HG03159 (cell line): ENCODE measurements around the gene APLP2.
"Not testable (repeated sequence)": the region's sequence is repeated elsewhere in the genome, so short reads cannot be mapped to it uniquely, and the experiment has no call there.

Source experiments
- ATAC-seq: cut with Tn5 transposase; IDR thresholded peaks from one replicate; pipeline ENCODE4 v1.9.1; 2021; ENCODE audit warnings: mild to moderate bottlenecking, moderate library complexity; ENCODE audit not compliant: unreplicated experiment

Gene APLP2

GRCh38 chr11:130188585-130189347 is 119.1 kb downstream of the APLP2 start:
- no peak for ATAC-seq

- no peak for ATAC-seq
Measured at GRCh38 chr11:130189492-130190210, 120.0 kb downstream of the APLP2 start.

- ATAC-seq: no peak
Measured at GRCh38 chr11:130190371-130190881, 120.7 kb downstream of the APLP2 start.

- no peak for ATAC-seq
Measured at GRCh38 chr11:130191896-130192295, 122.2 kb downstream of the APLP2 start.

GRCh38 chr11:130192845-130193267 is 123.2 kb downstream of the APLP2 start:
- no peak for ATAC-seq

GRCh38 chr11:130193551-130193950 is 123.9 kb downstream of the APLP2 start:
- ATAC-seq: not testable (repeated sequence)
